C4-2B (cell line): ENCODE results near the gene FRAS1.

Experiments
- CTCF ChIP-seq: fragments of 450-650 bp; conservative IDR thresholded peaks from 2 replicates; pipeline ENCODE4 v1.5.1; 2017; ENCODE audit warnings: mild to moderate bottlenecking
- ZFX ChIP-seq: fragments of 450-650 bp; IDR thresholded peaks from 2 replicates; pipeline ENCODE4 v1.6.1; 2017

GRCh38 chr4:78533854-78534253, 476.7 kb downstream of the FRAS1 start:
- TF ChIP-seq CTCF: no peak
- TF ChIP-seq ZFX: no peak
